Mesothelial cell of epicardium (in vitro differentiated cells): Measurements from ENCODE around the gene CSNK1G1. TPM values are rescaled to one million over a fixed set of nuclear protein-coding genes. Genes with fewer than 3 reads are reported as not detected.

Experiments
- DNase-seq, 2 experiments: peaks; one replicate each; pipeline ENCODE4 v3.0.0; 2021; ENCODE audit warnings: low spot score in 2 of 2; ENCODE audit not compliant: unreplicated experiment in 2 of 2
- H3K27ac Mint-ChIP-seq: 2 replicates; pipeline ENCODE4 v1.8.0; 2021; ENCODE audit warnings: mixed read lengths
- H3K27me3 Mint-ChIP-seq: 2 replicates; pipeline ENCODE4 v1.8.0; 2021; ENCODE audit warnings: low read depth, mixed read lengths
- H3K36me3 Mint-ChIP-seq: 2 replicates; pipeline ENCODE4 v1.8.0; 2021; ENCODE audit warnings: mixed read lengths
- H3K4me1 Mint-ChIP-seq: 2 replicates; pipeline ENCODE4 v1.8.0; 2021; ENCODE audit warnings: mixed read lengths
- H3K4me3 Mint-ChIP-seq: 2 replicates; pipeline ENCODE4 v1.8.0; 2021; ENCODE audit warnings: mild to moderate bottlenecking, moderate library complexity, mixed read lengths
- H3K9me3 Mint-ChIP-seq: 2 replicates; pipeline ENCODE4 v1.8.0; 2021; ENCODE audit warnings: mixed read lengths
- total RNA-seq: library from RNA; stranded (reverse); gene quantifications from 3 replicates; pipeline ENCODE4 v1.2.1, GENCODE V29; 2021
- TF ChIP-seq, protein P1 (sequence below): fragments of 200-600 bp; sonication (generic); IDR thresholded peaks from one replicate; pipeline ENCODE4 v1.5.0; 2021; ENCODE audit warnings: antibody characterized with exemption; ENCODE audit not compliant: unreplicated experiment

The CSNK1G1 gene
- total RNA-seq, 1 donor from 2014 or later, result 27.1 TPM

DNA sequence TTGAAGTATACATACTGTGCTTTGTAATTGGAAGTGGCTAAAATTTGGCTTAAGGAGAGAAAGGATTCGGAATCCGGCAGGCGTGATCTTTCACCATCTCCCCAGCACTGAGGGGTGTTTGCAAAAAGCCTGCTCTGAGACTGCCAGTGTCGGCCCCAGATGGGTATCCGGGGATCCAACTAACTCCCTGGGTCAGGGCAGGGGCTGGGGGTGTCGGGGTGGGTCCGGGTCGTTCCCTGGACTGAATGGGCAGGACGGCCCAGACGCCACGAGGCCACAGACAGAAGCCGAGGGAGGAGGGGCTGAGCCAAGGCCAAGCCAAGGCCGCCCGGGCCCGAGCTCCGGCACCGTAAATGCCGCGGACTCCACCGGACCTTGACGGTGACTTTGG, 193.5 kb downstream of the CSNK1G1 start:
- Mint-ChIP-seq H3K27me3 (no peaks in the 10 kb centered on the region), H3K27ac (peak overlapping the region; percentile 92), H3K4me3 (peak overlapping the region; percentile 88), H3K36me3 (peaks cover 21% of the 10 kb centered on the region), H3K9me3 (no peaks in the 10 kb centered on the region), H3K4me1 (peaks cover 26% of the 10 kb centered on the region)
- TF ChIP-seq, protein P1, sequence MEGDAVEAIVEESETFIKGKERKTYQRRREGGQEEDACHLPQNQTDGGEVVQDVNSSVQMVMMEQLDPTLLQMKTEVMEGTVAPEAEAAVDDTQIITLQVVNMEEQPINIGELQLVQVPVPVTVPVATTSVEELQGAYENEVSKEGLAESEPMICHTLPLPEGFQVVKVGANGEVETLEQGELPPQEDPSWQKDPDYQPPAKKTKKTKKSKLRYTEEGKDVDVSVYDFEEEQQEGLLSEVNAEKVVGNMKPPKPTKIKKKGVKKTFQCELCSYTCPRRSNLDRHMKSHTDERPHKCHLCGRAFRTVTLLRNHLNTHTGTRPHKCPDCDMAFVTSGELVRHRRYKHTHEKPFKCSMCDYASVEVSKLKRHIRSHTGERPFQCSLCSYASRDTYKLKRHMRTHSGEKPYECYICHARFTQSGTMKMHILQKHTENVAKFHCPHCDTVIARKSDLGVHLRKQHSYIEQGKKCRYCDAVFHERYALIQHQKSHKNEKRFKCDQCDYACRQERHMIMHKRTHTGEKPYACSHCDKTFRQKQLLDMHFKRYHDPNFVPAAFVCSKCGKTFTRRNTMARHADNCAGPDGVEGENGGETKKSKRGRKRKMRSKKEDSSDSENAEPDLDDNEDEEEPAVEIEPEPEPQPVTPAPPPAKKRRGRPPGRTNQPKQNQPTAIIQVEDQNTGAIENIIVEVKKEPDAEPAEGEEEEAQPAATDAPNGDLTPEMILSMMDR, result no peak
- no peak for DNase-seq

DNA sequence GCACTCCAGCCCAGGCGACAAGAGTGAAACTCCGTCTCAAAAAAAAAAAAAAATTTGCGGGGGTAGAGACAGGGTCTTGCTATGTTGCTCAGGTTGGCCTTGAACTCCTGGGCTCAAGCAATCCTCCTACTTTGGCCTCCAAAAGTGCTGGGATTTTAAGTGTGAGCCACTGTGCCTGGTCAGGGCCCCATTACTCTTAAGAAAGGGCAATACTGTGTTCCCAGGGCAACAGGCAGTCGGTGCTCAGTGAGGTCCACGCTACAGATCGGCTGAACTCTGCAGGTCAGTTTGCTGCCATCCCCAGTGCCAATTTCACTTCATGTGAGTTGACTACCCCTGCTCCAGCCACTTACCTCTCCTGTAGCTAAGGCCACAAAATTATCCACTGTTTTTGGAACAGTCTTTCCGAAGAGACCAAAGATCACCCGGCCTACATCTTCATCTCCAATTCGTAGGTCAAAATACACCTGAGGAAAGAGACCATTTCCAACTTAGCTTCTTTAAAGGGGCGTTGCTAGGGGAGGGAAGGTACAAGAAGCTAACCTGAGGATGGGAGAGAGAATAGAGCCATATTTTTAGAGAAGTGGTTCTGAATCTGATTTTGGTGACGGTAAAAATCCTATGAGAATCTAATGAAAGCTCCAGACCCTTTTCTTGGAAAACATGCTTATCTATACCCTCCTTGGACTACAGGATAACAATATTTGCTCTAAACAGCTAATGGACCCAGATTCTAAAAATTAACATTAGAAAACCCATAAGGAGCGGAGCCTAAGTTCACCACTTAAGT, 194.1 kb downstream of the CSNK1G1 start:
- TF ChIP-seq, protein P1, result no peak
- Mint-ChIP-seq H3K36me3 (peaks cover 26% of the 10 kb centered on the region), H3K4me3 (peak overlapping the region; percentile 88), H3K27me3 (no peaks in the 10 kb centered on the region), H3K9me3 (no peaks in the 10 kb centered on the region), H3K4me1 (peaks cover 26% of the 10 kb centered on the region), H3K27ac (peak overlapping the region; percentile 87)
- no peak for DNase-seq

DNA sequence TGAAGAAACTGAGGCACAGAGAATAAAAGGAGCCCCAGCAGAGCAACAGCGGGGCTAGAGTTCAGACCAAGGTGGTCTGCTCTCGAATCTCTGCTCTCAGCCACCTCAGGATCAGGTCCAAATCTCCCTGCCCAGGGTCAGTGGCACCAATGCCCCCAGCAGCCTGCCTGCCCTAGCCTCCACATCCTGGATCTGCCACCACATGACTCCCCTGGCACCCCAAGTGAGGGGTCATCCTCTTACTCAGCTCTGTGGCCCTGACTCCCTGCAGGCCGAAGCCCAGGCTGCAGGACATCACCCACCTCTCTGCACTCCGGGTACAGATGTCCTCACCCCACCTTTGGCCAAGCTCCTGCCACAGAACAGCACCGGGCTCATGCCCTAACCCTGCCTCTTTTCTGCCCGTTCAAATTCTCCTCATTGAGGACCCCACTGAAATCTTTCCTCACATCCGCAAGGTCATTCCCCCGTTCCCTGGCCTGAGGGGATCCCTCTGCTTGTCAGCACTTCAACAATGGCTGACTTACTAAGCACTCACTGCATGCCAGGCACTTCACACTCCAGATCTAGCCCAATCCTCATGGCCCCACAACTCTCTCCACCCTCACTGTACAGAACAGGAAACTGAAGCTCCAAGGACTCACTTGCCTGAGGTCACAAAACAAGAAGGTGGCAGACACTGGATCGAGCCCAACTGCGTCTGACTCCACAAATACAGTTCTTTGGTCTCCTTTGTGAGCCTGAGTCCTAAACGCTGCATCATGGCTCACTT, 197.4 kb downstream of the CSNK1G1 start:
- Mint-ChIP-seq H3K4me3 (no peak overlapping the region), H3K9me3 (no peaks in the 10 kb centered on the region), H3K27me3 (peaks cover under 1% of the 10 kb centered on the region), H3K4me1 (peaks cover 22% of the 10 kb centered on the region), H3K36me3 (peaks cover 33% of the 10 kb centered on the region), H3K27ac (peak overlapping the region; percentile 10)
- TF ChIP-seq, protein P1, result no peak
- no peak for DNase-seq

DNA sequence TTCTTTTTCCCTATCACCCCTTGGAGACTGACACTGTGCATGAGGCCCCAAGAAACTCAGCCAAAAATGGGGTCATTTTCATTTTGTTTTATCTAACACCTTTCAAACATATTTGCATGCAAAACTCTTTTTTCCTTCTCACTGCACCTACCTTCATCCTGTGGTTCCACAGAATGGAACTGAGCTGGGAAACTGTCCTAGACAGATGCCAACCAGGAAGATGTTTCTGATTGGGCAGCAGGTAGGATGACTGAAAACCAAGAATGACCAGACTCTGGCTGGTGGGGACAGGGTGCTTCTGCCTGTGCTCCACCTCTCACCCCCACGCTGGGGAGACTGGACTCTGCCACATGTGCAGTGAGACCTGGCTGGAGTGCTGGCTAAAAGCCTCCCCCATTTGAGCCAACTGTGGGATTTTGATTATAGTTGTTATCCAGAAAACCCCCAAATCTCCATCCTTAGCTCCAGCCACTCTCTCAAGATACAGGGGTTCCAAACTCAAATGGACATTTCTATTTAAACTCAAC, 198.3 kb downstream of the CSNK1G1 start:
- Mint-ChIP-seq H3K4me3 (no peak overlapping the region), H3K36me3 (peaks cover 33% of the 10 kb centered on the region), H3K4me1 (peaks cover 23% of the 10 kb centered on the region), H3K27ac (no peak overlapping the region), H3K27me3 (peaks cover 9% of the 10 kb centered on the region), H3K9me3 (no peaks in the 10 kb centered on the region)
- DNase-seq, result no peak
- TF ChIP-seq, protein P1, result no peak

DNA sequence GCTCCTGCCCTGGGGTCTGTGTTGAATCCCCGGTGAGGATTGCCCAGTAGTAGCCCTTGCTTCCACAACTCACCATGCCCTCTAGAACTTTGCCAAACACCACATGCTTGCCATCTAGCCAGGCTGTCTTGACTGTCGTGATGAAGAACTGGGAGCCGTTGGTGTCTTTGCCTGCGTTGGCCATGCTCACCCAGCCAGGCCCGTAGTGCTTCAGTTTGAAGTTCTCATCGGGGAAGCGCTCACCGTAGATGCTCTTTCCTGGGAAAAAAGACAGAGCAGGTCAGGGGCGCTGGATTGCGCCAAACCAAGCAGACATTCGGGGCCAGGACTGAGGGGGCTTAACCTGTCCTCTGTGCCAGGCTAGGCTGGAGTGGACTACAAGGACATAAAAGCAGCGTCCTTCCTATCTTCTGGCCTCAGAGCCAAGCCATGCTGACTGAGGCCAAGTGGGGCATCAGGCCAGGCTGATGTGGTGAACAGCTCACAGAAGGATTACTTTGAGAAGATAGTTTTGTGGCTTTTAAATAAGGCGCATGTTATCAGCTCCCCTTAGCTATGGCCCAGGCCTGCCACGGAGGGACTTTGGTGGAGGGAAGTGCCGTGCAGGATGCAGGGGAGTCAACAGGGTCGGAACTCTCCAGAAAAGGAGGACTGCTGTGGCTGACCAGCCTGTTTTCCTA, 199.2 kb downstream of the CSNK1G1 start:
- no peaks in the 10 kb centered on the region for H3K9me3 Mint-ChIP-seq
- peaks cover 21% of the 10 kb centered on the region for H3K4me1 Mint-ChIP-seq
- H3K36me3 Mint-ChIP-seq, result peaks cover 33% of the 10 kb centered on the region
- H3K27ac Mint-ChIP-seq, result no peak overlapping the region
- no peak overlapping the region for H3K4me3 Mint-ChIP-seq
- H3K27me3 Mint-ChIP-seq, result peaks cover 13% of the 10 kb centered on the region
- TF ChIP-seq, protein P1, result no peak
- DNase-seq, result no peak
